ENCODE data around the gene SP140L.
"Not testable (repeated sequence)": the region's sequence is repeated elsewhere in the genome, so short reads cannot be mapped to it uniquely, and the experiment has no call there.

DNA sequence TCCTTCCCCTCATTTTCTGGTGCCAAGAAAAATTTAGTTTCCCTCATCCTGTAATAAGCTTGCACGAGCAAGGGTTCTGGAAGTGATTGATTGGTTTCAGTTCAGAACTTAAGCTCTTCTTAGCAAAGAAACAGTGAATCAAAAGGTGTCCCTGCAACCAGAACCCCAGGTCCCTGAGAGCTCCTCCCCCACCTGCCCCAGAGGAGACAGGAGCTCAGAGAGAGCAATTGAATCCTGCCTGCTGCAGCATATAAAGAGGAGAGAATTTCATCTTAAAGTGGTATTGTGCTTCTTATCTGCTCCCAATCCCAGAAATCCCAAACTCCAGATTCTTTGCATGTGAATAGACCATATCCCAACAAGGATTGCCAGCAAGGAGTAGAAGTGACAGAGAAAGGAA lies 15.4 kb upstream of the SP140L start:
- TF ChIP-seq, protein P1, sequence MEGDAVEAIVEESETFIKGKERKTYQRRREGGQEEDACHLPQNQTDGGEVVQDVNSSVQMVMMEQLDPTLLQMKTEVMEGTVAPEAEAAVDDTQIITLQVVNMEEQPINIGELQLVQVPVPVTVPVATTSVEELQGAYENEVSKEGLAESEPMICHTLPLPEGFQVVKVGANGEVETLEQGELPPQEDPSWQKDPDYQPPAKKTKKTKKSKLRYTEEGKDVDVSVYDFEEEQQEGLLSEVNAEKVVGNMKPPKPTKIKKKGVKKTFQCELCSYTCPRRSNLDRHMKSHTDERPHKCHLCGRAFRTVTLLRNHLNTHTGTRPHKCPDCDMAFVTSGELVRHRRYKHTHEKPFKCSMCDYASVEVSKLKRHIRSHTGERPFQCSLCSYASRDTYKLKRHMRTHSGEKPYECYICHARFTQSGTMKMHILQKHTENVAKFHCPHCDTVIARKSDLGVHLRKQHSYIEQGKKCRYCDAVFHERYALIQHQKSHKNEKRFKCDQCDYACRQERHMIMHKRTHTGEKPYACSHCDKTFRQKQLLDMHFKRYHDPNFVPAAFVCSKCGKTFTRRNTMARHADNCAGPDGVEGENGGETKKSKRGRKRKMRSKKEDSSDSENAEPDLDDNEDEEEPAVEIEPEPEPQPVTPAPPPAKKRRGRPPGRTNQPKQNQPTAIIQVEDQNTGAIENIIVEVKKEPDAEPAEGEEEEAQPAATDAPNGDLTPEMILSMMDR (IDR thresholded peaks at IDR 0.05) = not testable (repeated sequence)
- TF ChIP-seq POLR2A (IDR thresholded peaks at IDR 0.05) = not testable (repeated sequence)

All from lower leg skin (tissue), 3 donors.